NCI-H1694 treated with DMSO at 0.1 percent for 48 hours (cell line): ENCODE results near the gene MGAT3.

Experiments used
- DNase-seq: peaks from one replicate; lab custom pipeline; 2025; lab: John Stamatoyannopoulos, UW

MGAT3 gene

GRCh38 chr22:39428597-39429071, 28.2 kb upstream of the MGAT3 start:
- DNase-seq: no peak

GRCh38 chr22:39429186-39429585, 27.6 kb upstream of the MGAT3 start:
- no peak for DNase-seq

GRCh38 chr22:39429916-39430575, 26.8 kb upstream of the MGAT3 start:
- DNase-seq: no peak

GRCh38 chr22:39430576-39431150, 26.1 kb upstream of the MGAT3 start:
- DNase-seq: no peak

- DNase-seq: no peak
Measured at GRCh38 chr22:39431216-39431801, 25.5 kb upstream of the MGAT3 start.

GRCh38 chr22:39431821-39432251, 25.0 kb upstream of the MGAT3 start:
- DNase-seq: no peak

- no peak for DNase-seq
Measured at GRCh38 chr22:39432361-39432811, 24.4 kb upstream of the MGAT3 start.

- DNase-seq: no peak
Measured at GRCh38 chr22:39433476-39434242, 23.2 kb upstream of the MGAT3 start.

- no peak for DNase-seq
Measured at GRCh38 chr22:39434243-39434653, 22.6 kb upstream of the MGAT3 start.

GRCh38 chr22:39434721-39435120, 22.1 kb upstream of the MGAT3 start:
- DNase-seq: no peak

GRCh38 chr22:39435616-39436015, 21.2 kb upstream of the MGAT3 start:
- DNase-seq: no peak

- no peak for DNase-seq
Measured at GRCh38 chr22:39437791-39438704, 18.8 kb upstream of the MGAT3 start.

- DNase-seq: no peak
Measured at GRCh38 chr22:39439170-39439569, 17.6 kb upstream of the MGAT3 start.

- DNase-seq: no peak
Measured at GRCh38 chr22:39443398-39443797, 13.4 kb upstream of the MGAT3 start.

- DNase-seq: no peak
Measured at GRCh38 chr22:39444247-39444800, 12.5 kb upstream of the MGAT3 start.

GRCh38 chr22:39444937-39445465, 11.8 kb upstream of the MGAT3 start:
- DNase-seq: no peak

GRCh38 chr22:39445678-39446077, 11.1 kb upstream of the MGAT3 start:
- DNase-seq: no peak

GRCh38 chr22:39446239-39446721, 10.5 kb upstream of the MGAT3 start:
- DNase-seq: no peak

- no peak for DNase-seq
Measured at GRCh38 chr22:39448205-39449054, 8.4 kb upstream of the MGAT3 start.

GRCh38 chr22:39449708-39450107, 7.1 kb upstream of the MGAT3 start:
- no peak for DNase-seq
